Keratinocyte (primary cell): ENCODE data around the gene GEN1. TPM values are rescaled to one million over a fixed set of nuclear protein-coding genes. Genes with fewer than 3 reads are reported as not detected.

Experiments
- DNase-seq: peaks from one replicate; pipeline ENCODE4 v3.0.0-alpha.2; 2011; ENCODE audit warnings: low read depth, missing footprints, low spot score
- FAIRE-seq: peaks from 2 replicates; lab custom pipeline; 2011; peaks lifted over from hg19 to GRCh38; lab: Jason Lieb, UNC
- H2AFZ ChIP-seq: 2 replicates; pipeline ENCODE4 v1.6.0; 2012; ENCODE audit warnings: low read length, control low read depth, inconsistent platforms; ENCODE audit not compliant: control insufficient read depth
- H3K27ac ChIP-seq: 2 replicates; pipeline ENCODE4 v1.5.1; 2011; ENCODE audit warnings: low read length; ENCODE audit not compliant: control insufficient read depth, insufficient read depth
- H3K27me3 ChIP-seq: 3 replicates; pipeline ENCODE4 v1.6.0; 2011; ENCODE audit warnings: low read length; ENCODE audit not compliant: control insufficient read depth, insufficient read depth; ENCODE audit errors: extremely low read depth
- H3K36me3 ChIP-seq, 2 experiments: 2 replicates in 1 of 2; 3 replicates in 1 of 2; pipeline ENCODE4 v1.5.1; 2011; ENCODE audit warnings: low read length in 2 of 2, mild to moderate bottlenecking in 1 of 2; ENCODE audit not compliant: control insufficient read depth in 2 of 2, insufficient read depth in 2 of 2; ENCODE audit errors: extremely low read depth in 1 of 2
- H3K4me1 ChIP-seq: 3 replicates; pipeline ENCODE4 v1.5.1; 2011; ENCODE audit warnings: low read length; ENCODE audit not compliant: control insufficient read depth, insufficient read depth; ENCODE audit errors: extremely low read depth
- H3K4me2 ChIP-seq: 3 replicates; pipeline ENCODE4 v1.6.0; 2011; ENCODE audit warnings: low read depth, low read length; ENCODE audit not compliant: control insufficient read depth, insufficient read depth; ENCODE audit errors: extremely low read depth
- H3K4me3 ChIP-seq, 3 experiments: fragments of 200-600 bp in 1 of 3; sonication (generic) in 1 of 3; 2 replicates in 2 of 3; 3 replicates in 1 of 3; pipeline ENCODE4 v1.5.1; 2011 to 2016; ENCODE audit warnings: low read length in 3 of 3, mild to moderate bottlenecking in 3 of 3, control low read depth in 2 of 3, inconsistent platforms in 1 of 3, low read depth in 1 of 3, mixed read lengths in 1 of 3, mixed run types in 1 of 3, moderate library complexity in 1 of 3; ENCODE audit not compliant: control insufficient read depth in 2 of 3, insufficient read depth in 2 of 3; ENCODE audit errors: extremely low read depth in 1 of 3
- H3K79me2 ChIP-seq: 2 replicates; pipeline ENCODE4 v1.6.0; 2012; ENCODE audit warnings: low read length; ENCODE audit not compliant: control insufficient read depth, insufficient read depth
- H3K9ac ChIP-seq: 3 replicates; pipeline ENCODE4 v1.6.0; 2011; ENCODE audit warnings: low read length; ENCODE audit not compliant: control insufficient read depth, insufficient read depth; ENCODE audit errors: extremely low read depth
- H3K9me1 ChIP-seq: 3 replicates; pipeline ENCODE4 v1.6.0; 2011; ENCODE audit warnings: low read length; ENCODE audit not compliant: control insufficient read depth, insufficient read depth; ENCODE audit errors: extremely low read depth
- H3K9me3 ChIP-seq: 2 replicates; pipeline ENCODE4 v1.5.1; 2012; ENCODE audit warnings: low read depth, low read length; ENCODE audit not compliant: control insufficient read depth
- H4K20me1 ChIP-seq: 3 replicates; pipeline ENCODE4 v1.6.0; 2011; ENCODE audit warnings: low read length; ENCODE audit not compliant: control insufficient read depth, insufficient read depth; ENCODE audit errors: extremely low read depth
- EZH2 ChIP-seq: IDR thresholded peaks from one replicate; pipeline ENCODE4 v1.6.1; 2012; ENCODE audit warnings: inconsistent platforms, mild to moderate bottlenecking, low read length, moderate library complexity
- dilution Hi-C: fragments of 300-500 bp; cut with MboI; formaldehyde crosslinking; loops from one replicate; pipeline ENCODE4 v1.7.0; 2020; ENCODE audit warnings: low sequenced_read_pairs; ENCODE audit not compliant: extremely low pct_ligation_motif_present
- polyA plus RNA-seq, 5 experiments: library from polyadenylated mRNA; depleted of rRNA in 3 of 5; stranded (reverse) in 3 of 5; stranded (forward) in 1 of 5; unstranded in 1 of 5; fragments of >200 nt; gene quantifications; 1 replicate in 1 of 5; 2 replicates in 3 of 5; 3 replicates in 1 of 5; pipeline versions ENCODE4 v1.2.1 to v1.2.3, GENCODE V29; 2011 to 2012; ENCODE audit warnings: missing spikeins in 2 of 5, low read depth in 1 of 5, low replicate concordance in 1 of 5
- TF ChIP-seq, protein P1 (sequence below), 3 experiments: IDR thresholded peaks in 1 of 3; conservative IDR thresholded peaks in 1 of 3; optimal IDR thresholded peaks in 1 of 3; 2 replicates in 2 of 3; 3 replicates in 1 of 3; pipeline versions ENCODE3 to v1.5.1; 2011; ENCODE audit warnings: low read length in 3 of 3, mild to moderate bottlenecking in 3 of 3, moderate library complexity in 2 of 3, control low read depth in 1 of 3, inconsistent platforms in 1 of 3; ENCODE audit not compliant: insufficient read depth in 2 of 3; ENCODE audit errors: extremely low read depth in 1 of 3

Gene GEN1
- polyA plus RNA-seq, 1 donor (not counting 4 experiments of a cell fraction or from before 2014, with no cell fraction given): 17.2 TPM

GRCh38 chr2:17717666-17718065 lies 36.3 kb upstream of the GEN1 start:
- no peak for TF ChIP-seq EZH2
- TF ChIP-seq, protein P1, sequence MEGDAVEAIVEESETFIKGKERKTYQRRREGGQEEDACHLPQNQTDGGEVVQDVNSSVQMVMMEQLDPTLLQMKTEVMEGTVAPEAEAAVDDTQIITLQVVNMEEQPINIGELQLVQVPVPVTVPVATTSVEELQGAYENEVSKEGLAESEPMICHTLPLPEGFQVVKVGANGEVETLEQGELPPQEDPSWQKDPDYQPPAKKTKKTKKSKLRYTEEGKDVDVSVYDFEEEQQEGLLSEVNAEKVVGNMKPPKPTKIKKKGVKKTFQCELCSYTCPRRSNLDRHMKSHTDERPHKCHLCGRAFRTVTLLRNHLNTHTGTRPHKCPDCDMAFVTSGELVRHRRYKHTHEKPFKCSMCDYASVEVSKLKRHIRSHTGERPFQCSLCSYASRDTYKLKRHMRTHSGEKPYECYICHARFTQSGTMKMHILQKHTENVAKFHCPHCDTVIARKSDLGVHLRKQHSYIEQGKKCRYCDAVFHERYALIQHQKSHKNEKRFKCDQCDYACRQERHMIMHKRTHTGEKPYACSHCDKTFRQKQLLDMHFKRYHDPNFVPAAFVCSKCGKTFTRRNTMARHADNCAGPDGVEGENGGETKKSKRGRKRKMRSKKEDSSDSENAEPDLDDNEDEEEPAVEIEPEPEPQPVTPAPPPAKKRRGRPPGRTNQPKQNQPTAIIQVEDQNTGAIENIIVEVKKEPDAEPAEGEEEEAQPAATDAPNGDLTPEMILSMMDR (optimal IDR thresholded peaks at IDR 0.05 in 1 of 3, IDR thresholded peaks at IDR 0.05 in 1 of 3, conservative IDR thresholded peaks at IDR 0.05 in 1 of 3; ENCODE audit: extremely low read depth in 1 of 3, insufficient read depth in 2 of 3, low read length in 3 of 3): no peak
- dilution Hi-C loops: no loop called here
- Histone ChIP-seq H3K4me2 (no peak overlapping the region), H2AFZ (no peak overlapping the region), H3K9ac (no peak overlapping the region), H3K4me1 (no peaks in the 10 kb centered on the region), H3K79me2 (no peaks in the 10 kb centered on the region), H3K36me3 (peaks cover 18 to 26% of the 10 kb centered on the region in 2 experiments), H3K9me1 (no peaks in the 10 kb centered on the region), H3K27ac (no peak overlapping the region), H4K20me1 (no peaks in the 10 kb centered on the region), H3K9me3 (no peaks in the 10 kb centered on the region), H3K4me3 (no peak overlapping the region), H3K27me3 (no peaks in the 10 kb centered on the region)
- DNase-seq (no peak), FAIRE-seq (no peak)

DNA sequence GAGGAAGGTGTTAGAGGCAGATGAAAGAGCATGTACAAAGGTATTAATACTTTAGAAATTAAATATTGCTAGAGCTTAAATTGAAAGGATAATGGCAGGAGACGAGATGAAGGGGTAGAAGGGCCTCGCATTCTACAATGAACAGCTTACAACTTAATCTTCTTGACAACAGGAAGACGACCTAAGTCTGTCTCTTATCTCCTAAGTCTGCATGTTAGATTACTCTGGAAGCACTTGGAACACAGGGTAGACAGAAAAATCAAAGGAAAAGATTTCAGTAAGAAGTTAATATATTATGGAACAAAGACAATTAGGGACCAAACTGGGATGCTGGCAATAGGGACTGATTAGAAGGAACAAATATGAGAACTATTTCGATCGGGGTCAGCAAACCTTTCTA lies 35.2 kb upstream of the GEN1 start:
- no peaks in the 10 kb centered on the region for H3K4me1 ChIP-seq
- no peak overlapping the region for H2AFZ ChIP-seq
- H3K9me3 ChIP-seq: no peaks in the 10 kb centered on the region
- no peak for TF ChIP-seq EZH2
- TF ChIP-seq, protein P1 (optimal IDR thresholded peaks at IDR 0.05 in 1 of 3, IDR thresholded peaks at IDR 0.05 in 1 of 3, conservative IDR thresholded peaks at IDR 0.05 in 1 of 3; ENCODE audit: extremely low read depth in 1 of 3, insufficient read depth in 2 of 3, low read length in 3 of 3): no peak
- H3K4me2 ChIP-seq: no peak overlapping the region
- no peaks in the 10 kb centered on the region for H3K79me2 ChIP-seq
- no peak overlapping the region for H3K4me3 ChIP-seq
- no peaks in the 10 kb centered on the region for H3K9me1 ChIP-seq
- H3K27ac ChIP-seq: no peak overlapping the region
- DNase-seq: no peak
- peaks cover 17 to 31% of the 10 kb centered on the region in 2 experiments for H3K36me3 ChIP-seq
- dilution Hi-C loops: no loop called here
- no peak for FAIRE-seq
- no peak overlapping the region for H3K9ac ChIP-seq
- H4K20me1 ChIP-seq: no peaks in the 10 kb centered on the region
- no peaks in the 10 kb centered on the region for H3K27me3 ChIP-seq
